Activated CD8-positive, alpha-beta memory T cell treated with anti-CD3 and anti-CD28 coated beads for 48 hours (primary cell): ENCODE data around the gene EXOC3.
"Not testable (repeated sequence)": the region's sequence is repeated elsewhere in the genome, so short reads cannot be mapped to it uniquely, and the experiment has no call there.

Source experiments
- DNase-seq, 3 experiments: peaks; one replicate each; pipeline ENCODE4 v3.0.0-alpha.2; 2020; ENCODE audit warnings: low read depth in 2 of 3, low spot score in 2 of 3

The EXOC3 gene

GRCh38 chr5:442335-443238 lies at the start of gene EXOC3:
EXOC3 (plus strand) TSS chr5:443176; CDS start chr5:446206, 3,030 bp downstream.
- DNase-seq: peak; percentile 52 to 69 (median 52)

- DNase-seq: no peak
Measured at GRCh38 chr5:393846-394275, 49.1 kb upstream of the EXOC3 start.

GRCh38 chr5:394671-395155 lies 48.3 kb upstream of the EXOC3 start:
- no peak for DNase-seq

- no peak for DNase-seq
Measured at GRCh38 chr5:395156-395920, 47.6 kb upstream of the EXOC3 start.

- no peak for DNase-seq
Measured at GRCh38 chr5:395921-396530, 47.0 kb upstream of the EXOC3 start.

- DNase-seq: no peak
Measured at GRCh38 chr5:396531-396961, 46.4 kb upstream of the EXOC3 start.

GRCh38 chr5:398141-398474 lies 44.9 kb upstream of the EXOC3 start:
- not testable (repeated sequence) for DNase-seq

- peak in 1 of 3 experiments; percentile 5 for DNase-seq
Measured at GRCh38 chr5:398475-399295, 44.3 kb upstream of the EXOC3 start.

GRCh38 chr5:399296-400281 lies 43.4 kb upstream of the EXOC3 start:
- DNase-seq: peak in 2 of 3 experiments; percentile 57 to 63

- DNase-seq: peak in 1 of 3 experiments; percentile 0
Measured at GRCh38 chr5:400282-401145, 42.5 kb upstream of the EXOC3 start.

GRCh38 chr5:401146-402034 lies 41.6 kb upstream of the EXOC3 start:
- no peak for DNase-seq

- DNase-seq: not testable (repeated sequence)
Measured at GRCh38 chr5:402219-402614, 40.8 kb upstream of the EXOC3 start.

- DNase-seq: no peak
Measured at GRCh38 chr5:402615-403359, 40.2 kb upstream of the EXOC3 start.

GRCh38 chr5:403995-404394 lies 39.0 kb upstream of the EXOC3 start:
- DNase-seq: no peak

GRCh38 chr5:404666-405241 lies 38.2 kb upstream of the EXOC3 start:
- no peak for DNase-seq

- DNase-seq: no peak
Measured at GRCh38 chr5:405421-405820, 37.6 kb upstream of the EXOC3 start.
